ENCODE measurements around the gene ERC2.

The ERC2 gene

GRCh38 chr3:55471084-55471483, 997.2 kb downstream of the ERC2 start:
- intact Hi-C loops (cut with DNase I) = no loop called here
- DNase-seq = no peak

GRCh38 chr3:55469957-55470526, 998.2 kb downstream of the ERC2 start:
- intact Hi-C loops (cut with DNase I) = no loop called here
- no peak for DNase-seq

- no peak for DNase-seq
- intact Hi-C loops (cut with DNase I) = no loop called here
Observed at GRCh38 chr3:55468251-55468650, 1000.0 kb downstream of the ERC2 start.

DNA sequence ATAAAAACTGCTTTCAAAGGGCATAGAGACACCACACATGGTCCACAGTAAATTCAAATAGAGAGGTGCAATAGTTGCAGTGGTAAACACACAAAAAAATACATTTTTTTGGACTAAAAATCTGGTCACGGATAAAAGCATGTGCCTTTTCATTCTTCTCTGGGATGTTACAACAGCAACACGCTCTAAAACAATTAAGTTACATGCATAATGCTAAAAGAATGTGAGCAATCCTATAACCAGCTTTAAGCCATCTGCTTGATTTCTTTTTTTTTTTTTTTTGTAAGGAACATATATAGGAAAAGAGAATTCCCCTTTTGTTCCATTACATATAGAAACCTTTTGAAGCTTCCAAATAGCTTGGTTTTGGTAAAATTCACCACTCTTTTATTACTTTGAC, 1001.2 kb downstream of the ERC2 start:
- no peak for DNase-seq
- intact Hi-C loops (cut with DNase I) = no loop called here

- DNase-seq = no peak
- intact Hi-C loops (cut with DNase I) = no loop called here
Observed at GRCh38 chr3:55466526-55466925, 1001.7 kb downstream of the ERC2 start.

- DNase-seq = no peak
- intact Hi-C loops (cut with DNase I) = no loop called here
Observed at GRCh38 chr3:55461896-55462295, 1006.4 kb downstream of the ERC2 start.

GRCh38 chr3:55459838-55460237, 1008.4 kb downstream of the ERC2 start:
- DNase-seq = no peak
- intact Hi-C loops (cut with DNase I) = no loop called here

All from head of caudate nucleus (tissue), 42 donors.